ENCODE measurements around the gene ACE2.
A peak's percentile ranks its signal among the peaks of the same experiment; 100 is the strongest.

ACE2 gene

DNA sequence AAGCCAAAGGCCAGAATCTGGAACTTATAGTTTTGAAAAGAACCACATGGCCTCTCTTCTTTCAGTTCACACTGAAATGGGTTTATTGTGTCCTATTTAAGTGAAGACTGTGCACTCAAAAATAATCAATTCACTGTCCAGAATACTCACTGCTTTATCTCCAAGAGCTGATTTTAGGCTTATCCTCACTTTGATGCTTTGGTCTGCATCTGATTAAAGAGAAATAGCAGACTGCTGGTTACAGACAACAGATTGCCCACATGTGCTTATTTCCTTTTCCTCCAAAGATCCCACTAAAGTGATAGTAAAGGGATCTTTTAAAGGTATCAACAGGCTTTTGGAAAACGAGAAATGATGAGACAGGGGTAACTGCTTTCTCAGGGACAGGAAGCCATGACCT lies 30.6 kb downstream of the ACE2 start:
- DNase-seq = no peak

GRCh38 chrX:15567886-15568616 lies 32.7 kb downstream of the ACE2 start:
- no peak for DNase-seq

DNA sequence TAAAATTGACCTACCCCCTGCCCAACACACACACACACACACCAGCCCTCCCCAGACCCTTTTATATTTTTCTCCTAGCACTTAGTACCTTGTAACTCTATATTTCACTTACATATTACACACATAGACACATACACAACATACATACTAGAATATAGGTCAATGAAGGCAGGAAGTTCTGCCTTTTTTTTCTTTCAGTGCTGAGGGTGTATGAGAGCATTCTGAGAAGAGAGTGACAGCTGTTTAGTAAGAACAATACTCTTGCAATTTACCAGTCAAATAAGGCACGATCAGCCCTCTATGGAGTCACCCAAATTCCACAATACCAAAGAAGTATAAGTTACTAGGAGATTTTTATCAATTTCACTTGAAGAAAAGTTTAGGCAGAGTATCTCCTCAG lies 33.5 kb downstream of the ACE2 start:
- DNase-seq = no peak

GRCh38 chrX:15566244-15566643 lies 34.5 kb downstream of the ACE2 start:
- no peak for DNase-seq

DNA sequence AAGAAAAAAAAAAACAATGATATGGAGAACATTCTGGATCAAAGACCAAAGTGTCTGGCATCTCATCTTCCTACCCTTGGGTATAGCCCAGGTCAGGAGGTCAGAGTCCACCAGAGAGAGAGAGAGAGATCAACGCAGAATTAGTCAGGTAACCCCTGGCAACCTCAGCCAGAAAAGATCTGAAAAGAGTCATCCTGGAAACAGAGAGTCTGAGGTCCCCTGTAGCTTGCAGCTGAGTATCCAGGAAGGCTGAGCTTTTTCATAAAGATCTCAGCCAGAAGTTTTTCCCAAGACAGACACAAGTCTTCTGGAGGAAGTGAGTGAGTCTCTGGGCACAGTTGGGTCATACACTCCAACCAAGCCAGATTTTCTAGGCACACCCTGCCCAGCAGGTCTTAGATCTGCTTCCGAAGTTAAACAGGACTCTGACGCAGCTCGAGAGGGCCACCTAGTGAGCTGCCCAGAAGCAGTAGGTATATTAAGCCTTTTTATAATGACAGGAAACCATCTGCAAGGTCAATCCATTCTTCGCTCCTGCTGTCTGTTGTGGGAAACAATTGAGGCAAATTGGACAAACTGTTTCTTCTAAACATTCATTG lies 35.7 kb downstream of the ACE2 start:
- peak; percentile 28 to 34 for DNase-seq

DNA sequence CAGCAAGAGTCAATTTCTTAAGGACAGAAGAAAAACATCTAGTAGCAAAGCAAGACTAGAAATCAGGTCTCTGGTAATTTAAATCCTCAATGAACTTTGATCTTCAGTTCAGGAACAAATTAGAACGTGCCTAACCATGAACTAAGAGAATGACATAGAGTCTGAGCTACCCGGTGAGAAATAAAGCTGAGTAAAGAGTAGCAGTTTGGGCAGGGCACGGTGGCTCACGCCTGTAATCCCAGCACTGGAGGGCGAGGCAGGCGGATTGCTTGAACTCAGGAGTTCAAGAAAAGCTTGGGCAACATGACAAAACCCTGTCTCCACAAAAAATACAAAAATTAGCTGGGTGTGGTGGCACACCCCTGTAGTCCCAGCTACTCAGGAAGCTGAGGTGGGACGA lies 37.7 kb downstream of the ACE2 start:
- no peak for DNase-seq

GRCh38 chrX:15560924-15561323 lies 39.8 kb downstream of the ACE2 start:
- no peak for DNase-seq

DNA sequence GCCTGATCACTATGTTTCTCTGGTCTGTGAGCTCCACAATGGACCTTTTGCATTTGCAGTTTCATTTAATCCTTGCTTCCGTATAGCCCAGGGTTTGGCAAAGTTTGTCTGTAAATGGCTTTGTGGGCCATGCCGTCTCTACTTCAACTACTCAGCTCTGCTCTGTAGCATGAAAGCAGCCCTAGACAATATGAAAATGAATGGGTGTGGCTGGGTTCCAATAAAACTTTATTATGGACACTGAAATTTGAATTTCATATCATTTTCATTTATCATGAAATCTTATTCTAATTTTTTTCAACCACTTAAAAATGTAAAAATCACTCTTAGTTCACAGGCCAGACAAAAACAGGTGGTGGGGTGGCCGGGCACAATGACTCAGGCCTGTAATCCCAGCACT lies 41.5 kb downstream of the ACE2 start:
- no peak for DNase-seq

GRCh38 chrX:15549189-15550012 lies 51.4 kb downstream of the ACE2 start:
- DNase-seq = no peak

DNA sequence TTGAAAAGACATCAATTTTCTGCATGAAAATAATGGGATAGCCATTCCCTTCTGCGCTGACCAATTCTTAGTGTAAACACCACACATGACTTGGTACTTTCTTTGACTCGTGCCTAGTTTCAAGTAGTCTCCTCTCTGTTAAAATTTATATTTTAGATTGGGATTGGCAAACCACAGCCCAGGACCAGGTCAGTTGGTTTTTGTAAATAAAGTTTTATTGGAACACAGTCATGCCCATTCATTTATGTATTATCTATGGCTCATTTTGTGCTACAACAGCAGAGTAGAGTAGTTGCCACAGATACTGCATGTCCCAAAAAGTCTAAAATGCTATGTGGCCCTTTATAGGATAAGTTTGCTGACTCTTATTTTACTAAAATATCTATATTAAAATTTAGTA lies 53.4 kb downstream of the ACE2 start:
- DNase-seq = no peak

DNA sequence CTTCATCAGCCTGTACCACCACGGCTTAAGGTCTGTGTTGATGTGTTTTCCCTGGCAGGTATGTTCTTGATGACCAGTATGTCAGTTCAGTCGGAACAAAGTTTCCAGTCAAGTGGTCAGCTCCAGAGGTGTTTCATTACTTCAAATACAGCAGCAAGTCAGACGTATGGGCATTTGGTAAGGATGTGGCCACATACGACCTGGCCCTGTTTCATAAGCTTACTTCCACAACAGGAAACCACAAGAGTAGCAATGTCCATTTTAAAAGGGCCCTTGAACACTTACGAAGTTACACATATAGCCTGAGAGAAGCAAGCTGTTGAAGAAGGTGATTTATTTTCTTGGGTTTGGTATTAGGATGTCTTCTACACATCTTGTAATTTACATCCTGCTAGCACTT lies 54.0 kb downstream of the ACE2 start:
- DNase-seq = peak; percentile 1 to 5

GRCh38 chrX:15530318-15530717 lies 70.4 kb downstream of the ACE2 start:
- DNase-seq = no peak

DNA sequence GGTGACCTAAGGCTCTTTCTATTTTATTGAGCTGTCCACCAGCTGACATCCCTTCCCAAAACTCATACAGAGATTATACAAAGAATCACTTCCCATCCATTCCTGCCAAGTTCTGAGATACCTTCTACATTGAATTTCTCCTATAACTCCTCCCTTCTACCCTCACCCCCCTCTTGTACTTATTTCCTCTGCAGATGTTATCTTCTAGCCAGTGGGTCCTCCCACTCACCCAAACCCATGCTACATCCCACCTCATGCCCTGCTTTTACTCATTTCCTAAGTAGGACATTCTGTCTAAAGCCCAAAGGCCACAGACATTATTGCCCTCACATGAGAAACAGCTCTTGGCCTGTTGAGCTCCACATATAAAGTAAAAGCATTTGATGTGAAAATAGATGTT lies 71.6 kb downstream of the ACE2 start:
- no peak for DNase-seq

DNA sequence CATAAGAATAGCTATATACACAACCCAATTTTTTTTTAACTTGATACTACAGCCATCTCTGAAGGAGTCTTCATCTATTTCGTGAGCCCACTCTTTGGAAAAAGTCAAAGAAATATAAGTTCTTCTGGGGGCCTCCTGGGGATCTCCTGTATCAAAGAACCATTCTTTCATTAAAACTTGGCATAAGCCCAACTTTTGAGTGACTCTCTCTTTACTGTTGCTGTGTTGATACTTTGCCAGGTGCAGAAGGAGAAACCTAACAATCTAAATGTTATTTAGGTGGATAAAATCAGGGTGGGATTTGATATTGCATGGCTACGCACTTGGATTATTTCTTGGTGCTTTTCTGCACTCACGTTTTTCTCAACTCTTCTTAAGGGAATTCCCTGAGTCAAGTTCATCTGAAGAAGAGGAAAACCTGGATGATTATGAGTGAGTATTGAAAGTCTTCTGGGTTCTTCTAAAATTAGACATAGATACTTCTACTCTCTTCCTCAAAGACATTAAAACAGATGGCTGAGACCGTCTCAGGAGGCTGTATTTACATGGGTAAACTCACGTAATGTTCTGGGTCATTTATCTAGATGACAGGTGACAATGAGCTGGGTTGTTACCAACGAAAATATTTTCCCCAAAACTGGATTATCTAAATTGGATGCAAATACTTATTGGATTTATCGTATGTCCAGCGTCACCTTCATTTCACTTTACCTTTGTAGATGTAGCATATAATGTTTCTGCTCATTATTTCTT lies 74.9 kb downstream of the ACE2 start:
- no peak for DNase-seq

GRCh38 chrX:15524417-15524816 lies 76.3 kb downstream of the ACE2 start:
- DNase-seq = no peak

GRCh38 chrX:15523088-15523487 lies 77.7 kb downstream of the ACE2 start:
- no peak for DNase-seq

DNA sequence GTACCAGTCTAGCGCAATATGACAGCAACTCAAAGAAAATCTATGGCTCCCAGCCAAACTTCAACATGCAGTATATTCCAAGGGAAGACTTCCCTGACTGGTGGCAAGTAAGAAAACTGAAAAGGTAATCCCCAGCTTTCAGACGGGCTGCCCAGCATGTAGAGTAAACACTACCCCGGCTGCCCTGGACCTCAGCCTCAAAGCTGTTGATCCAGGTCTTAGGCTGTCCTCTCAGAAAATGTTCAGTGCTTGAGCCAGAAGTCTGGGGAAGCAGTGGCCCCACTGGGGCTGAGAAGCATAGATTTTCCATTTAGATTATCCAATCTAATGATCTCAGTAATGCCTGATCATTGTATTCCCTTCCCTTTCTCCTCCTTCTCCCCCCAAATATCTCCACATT lies 78.3 kb downstream of the ACE2 start:
- no peak for DNase-seq

- DNase-seq = no peak
These were observed 84.8 kb downstream of the ACE2 start for GRCh38 chrX:15515931-15516330.

DNA sequence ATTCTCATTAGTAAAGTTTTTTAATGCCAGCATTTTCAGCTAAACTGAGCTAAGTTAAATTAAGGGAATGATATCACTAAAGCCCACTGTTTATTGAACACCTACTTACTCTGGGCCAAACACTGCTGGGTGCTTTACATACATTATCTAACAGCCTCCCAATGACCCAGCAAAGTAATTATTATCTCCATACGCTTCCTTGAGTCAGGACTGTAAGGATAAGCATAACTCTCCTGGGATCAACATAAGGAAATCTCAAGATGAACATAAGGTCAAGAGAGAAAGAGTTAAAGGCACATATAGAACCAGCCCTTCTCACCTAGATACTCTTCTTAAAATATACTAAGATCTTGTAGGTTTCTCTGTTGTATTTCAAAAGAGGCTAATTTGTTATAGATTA lies 86.5 kb downstream of the ACE2 start:
- no peak for DNase-seq

DNA sequence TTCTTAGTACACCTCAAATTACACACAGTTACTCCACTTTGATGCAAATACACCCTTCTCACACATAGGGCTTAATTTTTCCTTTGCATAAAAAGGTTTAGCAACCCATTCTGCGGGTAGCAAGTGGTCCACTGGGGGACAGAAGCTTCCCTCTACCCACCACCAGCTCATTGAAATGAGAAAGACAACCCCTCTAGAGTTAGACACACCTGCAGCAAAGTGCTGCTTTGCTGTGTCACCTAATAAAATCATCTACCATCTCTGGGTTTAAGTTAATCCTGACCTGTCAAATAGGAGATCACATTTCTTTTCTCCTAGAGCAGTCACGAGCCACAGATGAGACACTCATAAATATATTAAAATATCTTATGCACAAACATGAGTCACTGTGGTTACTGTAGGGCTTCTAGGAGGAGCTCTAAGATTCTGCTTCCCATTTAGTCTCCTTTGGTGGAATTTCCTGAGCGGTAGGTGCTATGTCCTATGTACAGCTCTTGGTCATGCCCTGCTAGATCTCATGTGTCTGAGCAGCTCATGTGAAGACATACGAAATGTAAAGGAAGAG lies 88.3 kb downstream of the ACE2 start:
- DNase-seq = peak; percentile 2 to 35

DNA sequence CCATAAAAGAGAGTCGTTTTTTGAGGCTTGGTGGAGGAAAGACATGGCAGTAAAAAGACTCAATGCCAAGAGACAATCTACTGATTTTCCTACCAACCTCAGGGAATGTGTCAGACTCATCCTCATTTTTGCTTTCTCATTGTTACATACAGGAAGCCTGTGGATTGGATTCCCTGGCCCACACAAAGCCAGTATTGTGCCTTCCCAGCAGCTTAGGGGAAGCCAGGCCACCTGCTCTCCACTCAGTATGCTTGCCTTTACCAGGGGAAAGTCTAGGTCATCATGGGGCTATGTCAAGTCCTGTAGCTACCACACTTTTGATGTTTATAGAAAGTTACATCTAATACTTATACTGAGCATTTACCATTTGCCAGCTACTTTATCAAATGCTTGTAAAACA lies 89.2 kb downstream of the ACE2 start:
- DNase-seq = no peak
